RWPE1 (cell line): ENCODE results near the gene TOB2.
"Not testable (repeated sequence)": the region's sequence is repeated elsewhere in the genome, so short reads cannot be mapped to it uniquely, and the experiment has no call there.

ENCODE experiments used
- CTCF ChIA-PET: fragments of 350-600 bp; sonication (Branson Sonifier 250); formaldehyde crosslinking; extraction: SDS; loops from one replicate; lab custom pipeline; 2021; lab: Yijun Ruan, JAX
- POLR2A ChIA-PET: fragments of 400-600 bp; formaldehyde crosslinking; extraction: SDS; loops from one replicate; lab custom pipeline; 2020; ENCODE audit warnings: antibody characterized with exemption; ENCODE audit not compliant: low non-redundant PET; lab: Yijun Ruan, JAX
- DNase-seq: peaks from one replicate; pipeline ENCODE4 v3.0.0; 2012; ENCODE audit warnings: low spot score
- H3K27ac ChIP-seq: fragments of 450-650 bp; 2 replicates; pipeline ENCODE4 v1.5.1; 2017
- TF ChIP-seq, protein P1 (sequence below): fragments of 450-650 bp; conservative IDR thresholded peaks from 2 replicates; pipeline ENCODE4 v1.5.1; 2017; ENCODE audit warnings: low read depth, mild to moderate bottlenecking

TOB2 gene

DNA sequence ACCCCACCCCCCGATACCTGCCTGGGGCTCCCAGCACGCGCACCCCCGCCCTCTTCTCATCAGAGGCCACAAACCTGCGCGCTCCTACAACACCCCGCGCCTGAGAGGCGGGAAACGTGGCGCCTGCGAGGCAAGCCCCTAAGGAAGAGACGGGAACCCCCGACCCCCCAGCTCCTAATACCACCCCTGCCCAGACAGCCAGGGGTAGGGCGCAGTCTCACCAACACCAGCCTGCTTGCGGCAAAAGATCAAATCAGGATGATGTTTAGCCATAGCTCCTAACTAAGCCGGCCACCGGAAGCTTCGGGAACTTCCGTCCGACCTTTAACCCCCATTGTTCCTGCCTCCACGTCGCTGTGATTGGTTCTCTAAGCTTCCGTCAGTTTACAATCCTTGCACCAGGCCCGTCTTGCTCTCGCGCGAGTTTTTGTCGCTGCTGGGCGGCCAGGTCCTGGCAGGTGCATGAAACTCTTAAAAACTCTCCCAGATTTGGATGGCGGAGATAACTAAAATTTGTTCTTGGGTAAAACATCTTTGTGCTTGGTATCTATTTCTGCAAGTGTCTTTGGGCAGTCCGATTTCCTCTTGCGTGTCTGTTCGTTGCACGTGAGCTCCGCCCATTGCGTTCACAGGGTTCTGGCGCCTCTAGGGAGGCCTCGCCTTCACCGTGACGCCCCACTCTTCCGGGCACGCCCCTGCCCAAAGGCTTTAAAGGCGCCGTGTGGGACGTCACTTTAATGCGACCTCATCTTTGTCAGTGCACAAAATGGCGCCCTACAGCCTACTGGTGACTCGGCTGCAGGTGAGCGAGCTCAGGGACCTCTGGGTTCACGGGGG lies 22.0 kb upstream of the TOB2 start, which contains the start of the genes ACO2 and PHF5A:
TSS of gene ACO2 (plus strand) at position 737 of the 837 bp plus-strand sequence. CDS start at position 767, 30 bp downstream.
TSS of gene PHF5A (minus strand) at position 312 of the 837 bp plus-strand sequence. CDS start at position 273, 39 bp downstream.
- DNase-seq, result peak; percentile 94
- TF ChIP-seq, protein P1, sequence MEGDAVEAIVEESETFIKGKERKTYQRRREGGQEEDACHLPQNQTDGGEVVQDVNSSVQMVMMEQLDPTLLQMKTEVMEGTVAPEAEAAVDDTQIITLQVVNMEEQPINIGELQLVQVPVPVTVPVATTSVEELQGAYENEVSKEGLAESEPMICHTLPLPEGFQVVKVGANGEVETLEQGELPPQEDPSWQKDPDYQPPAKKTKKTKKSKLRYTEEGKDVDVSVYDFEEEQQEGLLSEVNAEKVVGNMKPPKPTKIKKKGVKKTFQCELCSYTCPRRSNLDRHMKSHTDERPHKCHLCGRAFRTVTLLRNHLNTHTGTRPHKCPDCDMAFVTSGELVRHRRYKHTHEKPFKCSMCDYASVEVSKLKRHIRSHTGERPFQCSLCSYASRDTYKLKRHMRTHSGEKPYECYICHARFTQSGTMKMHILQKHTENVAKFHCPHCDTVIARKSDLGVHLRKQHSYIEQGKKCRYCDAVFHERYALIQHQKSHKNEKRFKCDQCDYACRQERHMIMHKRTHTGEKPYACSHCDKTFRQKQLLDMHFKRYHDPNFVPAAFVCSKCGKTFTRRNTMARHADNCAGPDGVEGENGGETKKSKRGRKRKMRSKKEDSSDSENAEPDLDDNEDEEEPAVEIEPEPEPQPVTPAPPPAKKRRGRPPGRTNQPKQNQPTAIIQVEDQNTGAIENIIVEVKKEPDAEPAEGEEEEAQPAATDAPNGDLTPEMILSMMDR, result no peak
- CTCF ChIA-PET, result interaction anchor here (0.5 to 0.8 kb wide), 2 partner anchors 19 to 101 kb away, joined by 3 read pairs; no protein-coding TSS in a partner anchor
- peak within 1 kb of the TSS; percentile 89 for H3K27ac ChIP-seq
- POLR2A ChIA-PET, result interaction anchor here (0.6 to 1.3 kb wide), 5 partner anchors 15 to 24 kb away, joined by 3 to 5 read pairs (median 3); partner anchors contain the start of gene TOB2

DNA sequence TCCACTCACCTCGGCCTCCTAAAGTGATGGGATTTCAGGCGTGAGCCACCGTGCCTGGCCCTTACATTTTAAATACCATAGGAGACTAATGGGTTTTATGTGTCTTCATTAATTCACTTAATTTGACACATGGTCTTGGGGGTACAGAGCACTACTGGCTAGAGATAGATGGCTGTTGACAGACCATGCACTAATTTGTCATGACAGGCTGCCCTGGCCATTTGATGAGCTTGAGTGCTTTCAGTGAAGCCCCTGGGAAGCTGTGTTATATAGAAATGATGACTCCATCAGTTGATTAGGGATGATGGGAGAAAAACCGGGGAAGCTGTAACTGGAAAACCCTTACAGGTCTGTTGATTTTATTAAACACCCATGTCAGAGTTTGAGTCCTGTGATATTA lies 15.3 kb upstream of the TOB2 start:
- POLR2A ChIA-PET, result no interaction called here
- TF ChIP-seq, protein P1, result no peak
- no peak for DNase-seq
- no peak overlapping the region for H3K27ac ChIP-seq
- CTCF ChIA-PET, result no interaction called here

DNA sequence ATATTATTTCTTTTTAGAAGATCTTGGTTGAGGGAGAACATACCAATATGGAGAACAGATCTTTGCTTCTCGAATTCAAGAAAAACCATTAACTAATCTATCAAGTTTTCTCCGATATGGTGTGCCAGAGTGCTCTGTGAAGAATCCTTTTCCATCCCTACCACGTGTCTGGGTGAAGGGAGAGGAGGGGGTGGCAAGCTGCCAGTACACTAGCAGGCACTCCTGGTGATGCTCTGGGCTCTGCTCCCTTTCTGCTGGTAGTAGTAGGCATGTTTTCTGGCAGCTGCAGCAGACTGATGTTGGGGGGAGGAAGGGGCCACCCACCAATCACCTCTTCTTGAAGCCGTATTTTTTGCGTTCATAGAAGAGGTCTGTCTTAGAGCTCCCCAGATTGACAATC lies 13.5 kb upstream of the TOB2 start:
- DNase-seq, H3K27ac ChIP-seq, CTCF ChIA-PET: not testable (repeated sequence)
- POLR2A ChIA-PET, result interaction anchor here (0.7 kb wide), 1 partner anchor 940 kb away, joined by 4 read pairs; no protein-coding TSS in a partner anchor

DNA sequence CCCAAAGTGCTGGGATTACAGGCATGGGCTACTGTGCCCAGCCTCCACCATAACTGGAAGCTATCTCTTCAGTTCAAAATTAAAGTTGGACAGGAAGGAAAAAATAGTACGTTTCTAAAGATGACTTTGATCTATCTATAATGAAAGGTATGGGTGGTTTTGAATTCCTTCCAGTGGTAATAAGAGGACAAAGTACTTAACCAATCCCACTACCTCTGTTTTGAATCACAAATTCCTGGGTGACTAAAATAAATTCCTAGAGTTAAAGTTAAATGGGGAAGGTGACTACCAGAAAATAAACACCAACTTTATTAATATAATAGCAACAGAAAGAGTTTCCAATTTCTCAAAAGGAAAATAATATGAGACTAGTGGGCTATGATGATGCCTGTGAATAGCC lies 12.8 kb upstream of the TOB2 start:
- POLR2A ChIA-PET, result no interaction called here
- H3K27ac ChIP-seq, result peak overlapping the region; percentile 51
- TF ChIP-seq, protein P1, result no peak
- CTCF ChIA-PET, result no interaction called here
- DNase-seq, result no peak

DNA sequence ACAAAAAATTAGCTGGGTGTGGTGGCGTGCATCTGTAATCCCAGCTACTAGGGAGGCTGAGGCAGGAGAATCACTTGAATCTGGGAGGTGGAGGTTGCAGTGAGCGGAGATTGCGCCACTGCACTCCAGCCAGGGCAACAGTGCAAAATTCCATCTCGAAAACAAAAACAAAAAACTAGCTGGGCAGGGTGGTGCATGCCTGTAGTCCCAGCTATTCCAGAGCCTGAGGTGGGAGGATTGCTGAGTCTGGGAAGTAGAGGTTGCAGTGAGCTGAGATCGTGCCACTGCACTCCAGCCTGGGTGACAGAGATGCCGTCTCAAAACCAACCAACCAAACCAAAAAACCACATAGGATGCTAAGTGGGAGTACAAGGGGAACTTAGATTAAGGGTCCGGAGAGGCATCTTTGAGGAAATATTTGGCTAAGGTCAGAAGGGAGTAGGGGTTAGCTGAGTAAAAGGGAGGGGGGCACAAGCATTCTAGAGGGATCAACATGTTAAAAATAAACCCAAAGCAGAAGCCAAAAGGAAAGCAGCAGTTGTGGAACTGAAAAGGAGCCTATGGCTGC lies 11.6 kb upstream of the TOB2 start:
- TF ChIP-seq, protein P1, result no peak
- H3K27ac ChIP-seq, result peak overlapping the region; percentile 51
- POLR2A ChIA-PET, result no interaction called here
- CTCF ChIA-PET, result no interaction called here
- DNase-seq, result no peak

DNA sequence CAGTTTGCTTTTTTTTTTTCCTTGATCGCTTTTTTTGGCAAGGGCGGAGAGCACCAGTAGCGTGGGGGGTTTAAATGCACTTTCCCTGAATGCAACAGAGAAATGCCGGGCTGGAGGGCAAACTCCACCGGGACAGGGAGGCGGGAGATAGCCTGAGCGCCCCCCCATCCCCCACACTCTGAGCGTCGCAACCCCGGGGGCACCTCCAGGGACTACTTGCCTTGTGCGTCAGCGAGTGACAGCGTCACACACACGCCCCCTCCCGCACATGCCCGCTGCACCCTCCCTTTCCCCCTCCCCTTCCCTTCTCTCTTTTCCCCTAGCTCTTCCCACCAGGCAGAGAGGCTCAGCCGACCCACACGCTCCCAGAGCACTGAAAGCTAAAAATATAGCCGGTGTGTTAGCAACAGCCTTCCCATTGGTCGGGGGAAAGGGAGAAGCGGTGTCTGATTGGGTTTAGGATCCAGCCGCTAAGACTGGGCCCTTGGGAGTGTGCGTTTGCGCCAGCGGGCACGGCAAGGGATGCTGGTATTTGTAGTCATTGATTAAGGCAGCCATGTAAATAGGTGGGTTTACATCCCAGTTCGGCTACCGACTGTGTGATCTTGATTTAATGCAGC lies 1.7 kb upstream of the TOB2 start:
- DNase-seq, result peak; percentile 94
- TF ChIP-seq, protein P1, result no peak
- ChIA-PET POLR2A (interaction anchor here (0.6 to 0.9 kb wide), 2 partner anchors 20 to 36 kb away, joined by 3 to 5 read pairs; partner anchors contain the start of genes ACO2 and PHF5A), CTCF (interaction anchor here (0.6 to 1.2 kb wide), 3 partner anchors 9 to 69 kb away, joined by 3 read pairs; partner anchors contain the start of gene PHF5A)
- H3K27ac ChIP-seq, result peak overlapping the region; percentile 96
